GM19324 (cell line): ENCODE measurements around the gene TMEM61.
"Not testable (repeated sequence)": the region's sequence is repeated elsewhere in the genome, so short reads cannot be mapped to it uniquely, and the experiment has no call there.

Experiments used
- ATAC-seq: cut with Tn5 transposase; IDR thresholded peaks from one replicate; pipeline ENCODE4 v1.9.1; 2021; ENCODE audit warnings: mild to moderate bottlenecking, moderate library complexity; ENCODE audit not compliant: unreplicated experiment, low FRiP score

TMEM61 gene

DNA sequence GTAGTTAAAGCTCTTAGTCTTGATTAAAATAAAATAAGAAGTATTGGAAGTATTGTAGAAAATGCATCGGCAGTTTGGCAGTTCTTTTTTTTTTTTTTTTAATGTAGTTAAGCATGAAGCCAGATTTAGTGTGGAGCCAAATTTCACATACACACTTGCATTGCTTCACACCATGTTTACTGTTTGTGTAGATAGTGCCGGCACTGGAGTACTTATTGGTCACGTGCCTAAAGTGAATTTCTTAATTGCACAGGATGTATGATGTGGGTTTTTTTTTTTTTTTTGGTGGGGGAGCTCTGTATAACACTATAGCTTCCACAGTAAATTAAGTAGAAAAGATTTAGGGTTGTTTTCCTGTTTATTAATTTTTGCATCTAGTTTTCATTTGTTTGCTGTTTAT lies 21.2 kb upstream of the TMEM61 start:
- ATAC-seq, result no peak

GRCh38 chr1:54962612-54963395 lies 17.6 kb upstream of the TMEM61 start:
- no peak for ATAC-seq

GRCh38 chr1:54963829-54964228 lies 16.6 kb upstream of the TMEM61 start:
- not testable (repeated sequence) for ATAC-seq

DNA sequence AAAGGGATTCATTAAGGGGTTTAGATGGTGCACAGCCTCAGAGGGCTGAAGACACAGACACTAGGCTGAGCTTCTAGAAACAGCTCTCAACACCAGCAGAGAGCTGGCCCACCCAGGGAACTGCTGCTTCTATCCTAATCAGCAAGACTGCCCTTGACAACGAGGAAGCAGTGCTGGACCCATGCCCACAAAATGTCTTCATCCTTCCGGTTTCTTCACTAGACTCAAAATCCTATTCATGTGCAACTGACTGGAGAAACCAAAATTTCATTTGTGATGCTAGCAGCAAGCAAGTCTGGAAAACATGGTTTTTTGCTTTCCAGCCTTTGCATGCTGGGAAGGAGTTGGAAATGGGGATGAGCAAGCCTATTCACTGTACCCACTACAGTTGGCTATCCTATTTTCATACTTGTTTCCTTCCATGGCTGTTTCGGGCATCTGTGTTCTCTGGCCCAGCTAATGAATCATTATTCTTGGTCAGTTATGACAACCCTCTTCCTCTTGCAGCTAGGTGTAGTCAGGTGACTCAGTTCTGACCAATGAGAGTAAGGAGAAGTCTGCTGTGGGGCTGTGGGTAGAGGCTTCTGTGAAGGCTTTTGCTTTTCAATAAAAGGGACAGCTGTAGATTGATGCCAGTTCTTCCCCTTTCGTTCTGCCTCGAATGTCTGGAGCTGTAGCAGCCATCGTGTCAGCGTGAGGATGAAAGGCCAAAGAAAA lies 14.6 kb upstream of the TMEM61 start:
- ATAC-seq, result no peak

- ATAC-seq, result no peak
Observed at GRCh38 chr1:54967372-54967771, 13.1 kb upstream of the TMEM61 start.

DNA sequence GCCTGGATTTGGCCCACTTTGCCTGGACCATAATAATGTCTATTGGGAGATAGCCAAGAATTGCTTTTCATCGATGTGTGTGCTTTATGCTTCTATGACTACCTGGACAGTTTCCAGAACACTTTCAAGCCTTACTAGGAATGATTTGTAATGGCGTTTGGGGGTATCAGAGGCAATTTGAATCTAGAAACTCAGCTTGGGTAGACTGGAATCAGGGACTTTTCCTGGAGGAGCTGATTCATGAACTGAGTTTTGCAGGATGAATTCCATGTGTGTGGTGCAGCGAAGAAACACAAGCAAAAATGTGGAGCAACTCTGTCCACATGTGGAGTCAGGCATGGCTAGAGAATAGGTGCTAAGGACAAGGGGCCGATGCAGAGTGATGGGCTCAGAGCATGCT lies 11.9 kb upstream of the TMEM61 start:
- no peak for ATAC-seq

DNA sequence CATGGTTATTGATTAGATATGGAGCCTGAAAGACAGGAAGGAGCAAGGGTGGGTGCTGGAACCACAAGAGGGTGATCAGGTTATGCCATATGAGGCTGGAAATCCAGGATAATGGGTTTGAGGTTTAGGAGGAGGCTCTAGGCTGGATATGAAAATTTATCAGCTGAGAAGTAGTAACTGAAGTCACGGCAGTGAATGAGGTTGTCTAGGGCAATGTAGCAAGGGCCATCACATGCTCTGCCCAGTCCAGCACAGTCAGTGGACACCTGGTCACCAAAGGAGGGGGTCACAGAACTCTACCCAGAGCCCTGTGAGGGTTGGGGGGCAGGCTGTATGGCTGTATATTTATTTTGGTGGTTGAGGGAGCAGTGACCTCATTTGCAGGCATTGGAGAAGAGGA lies 10.5 kb upstream of the TMEM61 start:
- ATAC-seq, result no peak

DNA sequence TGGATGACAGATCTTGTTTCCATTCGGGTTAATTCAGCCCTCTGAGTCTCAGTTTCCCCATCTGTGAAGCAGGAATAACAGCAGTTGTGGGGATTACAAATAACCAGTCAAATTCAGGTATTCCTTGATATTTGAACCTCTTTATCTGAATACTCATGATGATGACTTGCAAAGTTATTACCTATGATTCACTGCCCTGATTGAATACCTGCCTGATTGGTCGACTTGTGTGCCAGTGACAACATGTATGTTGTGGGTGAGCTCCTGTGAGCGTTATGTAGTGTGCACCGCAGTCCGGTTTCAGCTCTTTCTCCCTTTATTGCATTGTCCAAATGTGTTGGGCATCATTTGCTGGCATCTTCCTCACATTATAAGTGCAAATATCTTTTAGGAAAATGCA lies 9.5 kb upstream of the TMEM61 start:
- ATAC-seq, result no peak

DNA sequence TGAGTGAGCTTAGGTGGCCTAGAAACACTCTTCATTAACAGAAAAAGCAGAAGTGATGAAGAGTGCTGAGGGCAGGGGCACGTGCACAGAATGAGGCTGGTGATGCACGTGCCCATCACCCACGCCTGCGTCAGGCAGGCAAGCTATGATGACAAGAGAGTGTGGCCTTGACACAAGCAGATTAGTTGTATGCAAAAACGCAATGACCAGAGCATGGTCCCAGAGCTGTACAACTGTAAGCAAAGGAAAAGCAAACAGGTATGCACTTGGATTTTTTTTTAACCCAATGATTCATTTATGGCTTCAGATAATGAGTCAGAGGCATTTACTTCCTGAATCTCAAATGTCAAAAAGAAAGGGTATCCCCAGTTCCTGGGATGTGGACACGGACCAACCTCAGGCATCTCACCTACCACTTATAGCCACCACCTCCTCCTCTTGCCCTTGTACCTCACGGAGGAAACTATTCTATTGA lies 9.1 kb upstream of the TMEM61 start:
- ATAC-seq, result no peak

DNA sequence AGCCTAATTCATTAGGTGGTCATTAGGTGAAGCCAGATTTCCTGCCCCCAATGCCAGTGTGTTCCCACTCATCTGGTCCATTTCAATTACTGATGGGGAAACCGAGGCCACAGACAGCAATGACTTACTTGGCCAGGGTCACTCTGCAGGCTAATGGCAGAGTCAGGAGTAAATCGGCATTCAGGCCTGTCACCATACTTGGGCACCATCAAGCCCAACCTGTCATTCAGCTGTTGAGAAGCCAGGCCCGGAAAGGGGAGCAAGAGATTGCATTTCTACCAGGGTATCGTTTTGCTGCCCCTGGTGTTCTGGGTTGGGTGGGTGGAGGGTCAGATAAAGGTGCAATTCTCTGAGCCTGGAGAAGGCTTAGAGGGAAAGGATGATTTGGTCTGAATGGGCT lies 8.0 kb upstream of the TMEM61 start:
- ATAC-seq, result no peak

DNA sequence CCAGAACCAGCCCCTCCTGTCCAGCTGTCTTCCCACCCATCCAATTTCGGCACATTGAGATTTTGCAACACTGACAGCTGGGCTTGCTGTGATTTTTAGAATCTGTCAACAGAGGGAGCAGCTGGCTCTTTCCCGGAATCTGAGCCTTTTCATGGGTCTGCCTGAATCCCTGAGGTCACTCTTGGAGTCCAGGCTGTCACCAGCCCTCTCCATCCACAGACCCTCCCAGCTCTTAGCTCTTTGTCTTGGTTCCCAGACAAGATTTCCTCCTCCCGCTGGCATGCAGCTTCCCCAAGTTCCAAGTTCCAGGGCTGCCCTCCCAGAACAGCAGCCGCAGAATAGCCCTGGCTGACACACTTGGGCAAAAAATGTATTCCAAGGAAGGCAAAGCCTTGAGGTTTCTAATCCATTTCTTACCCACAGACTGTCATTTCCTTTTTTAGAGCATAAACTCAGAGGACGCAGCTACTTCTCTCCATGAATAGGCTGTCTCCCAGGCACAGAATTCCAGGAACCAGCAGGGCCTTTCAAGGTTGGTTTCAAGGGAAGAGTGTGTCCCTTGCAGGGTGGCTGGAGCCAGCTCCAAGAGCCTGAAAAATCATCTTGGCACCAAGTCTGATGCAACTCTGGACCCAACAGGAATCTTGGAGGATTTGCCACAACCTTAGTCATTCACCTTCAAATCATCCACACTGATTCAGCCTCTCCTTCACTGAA lies 7.1 kb upstream of the TMEM61 start:
- ATAC-seq, result no peak

GRCh38 chr1:54975356-54976108 lies 4.9 kb upstream of the TMEM61 start:
- no peak for ATAC-seq

- ATAC-seq, result no peak
Observed at GRCh38 chr1:54976747-54977146, 3.7 kb upstream of the TMEM61 start.

GRCh38 chr1:54977533-54978297 lies 2.7 kb upstream of the TMEM61 start:
- no peak for ATAC-seq

DNA sequence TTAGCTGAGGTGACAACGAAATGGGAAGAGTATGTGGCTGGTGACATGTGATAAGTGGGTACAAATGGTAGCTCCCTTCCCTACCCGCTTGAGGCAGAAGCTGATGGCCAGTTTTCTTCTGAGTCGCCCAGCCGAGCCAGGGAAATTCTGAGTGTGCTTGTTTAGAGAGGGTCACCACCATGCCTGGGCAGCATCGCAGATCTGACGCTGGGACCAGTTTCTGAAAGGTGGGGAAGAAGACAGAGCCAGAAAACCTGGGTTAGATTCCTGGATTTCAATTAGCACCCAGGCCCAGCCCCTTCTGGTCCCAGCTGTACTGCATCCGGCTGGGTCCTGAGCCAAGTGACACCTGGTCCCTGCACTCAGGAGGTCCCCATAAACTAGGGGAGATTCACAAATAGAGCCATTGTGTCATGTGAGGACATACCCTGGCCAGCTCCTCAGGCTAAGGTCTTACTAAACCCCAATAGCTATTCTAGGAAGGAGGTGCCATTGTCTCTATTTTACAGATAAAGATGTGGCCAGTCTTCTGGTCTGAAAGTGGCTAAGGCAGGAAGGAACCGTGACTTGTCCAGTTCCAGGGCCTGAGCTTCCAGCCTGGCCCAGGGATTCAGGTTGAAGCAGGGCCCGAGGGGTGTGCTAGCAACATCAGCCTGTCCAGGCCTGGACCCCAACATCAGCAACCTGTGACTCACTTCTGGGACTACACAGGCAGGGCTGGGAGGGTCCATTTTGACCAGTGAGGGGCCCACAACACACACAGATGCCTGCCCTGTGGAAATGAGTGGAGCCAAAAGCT lies 1.7 kb upstream of the TMEM61 start:
- no peak for ATAC-seq

- no peak for ATAC-seq
Observed at GRCh38 chr1:54979327-54979891, 1.0 kb upstream of the TMEM61 start.

DNA sequence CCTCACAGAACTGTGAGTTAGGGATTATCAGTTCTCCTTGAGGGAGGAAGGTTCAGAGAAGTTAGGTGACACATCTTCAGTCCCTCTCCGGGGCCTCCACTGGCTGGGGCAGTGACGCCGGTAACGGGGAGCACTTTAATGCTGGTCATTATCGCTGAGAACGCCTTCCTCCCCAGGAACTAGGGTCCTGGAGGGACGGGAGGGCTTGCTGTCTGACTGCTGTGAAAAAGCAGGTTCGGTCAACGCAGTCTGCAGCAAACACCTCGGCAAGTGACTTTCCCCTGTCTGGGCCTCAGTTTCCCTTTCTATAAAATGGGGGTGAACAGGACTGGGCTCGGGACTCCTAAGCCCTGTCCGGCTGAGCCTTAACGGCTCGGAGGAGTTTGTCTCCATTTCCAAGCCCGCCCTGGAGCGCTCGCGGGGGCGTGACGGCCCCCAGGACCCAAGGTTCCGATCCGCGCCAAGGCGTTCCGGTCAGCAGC lies 341 bp upstream of the TMEM61 start:
- ATAC-seq, result no peak

DNA sequence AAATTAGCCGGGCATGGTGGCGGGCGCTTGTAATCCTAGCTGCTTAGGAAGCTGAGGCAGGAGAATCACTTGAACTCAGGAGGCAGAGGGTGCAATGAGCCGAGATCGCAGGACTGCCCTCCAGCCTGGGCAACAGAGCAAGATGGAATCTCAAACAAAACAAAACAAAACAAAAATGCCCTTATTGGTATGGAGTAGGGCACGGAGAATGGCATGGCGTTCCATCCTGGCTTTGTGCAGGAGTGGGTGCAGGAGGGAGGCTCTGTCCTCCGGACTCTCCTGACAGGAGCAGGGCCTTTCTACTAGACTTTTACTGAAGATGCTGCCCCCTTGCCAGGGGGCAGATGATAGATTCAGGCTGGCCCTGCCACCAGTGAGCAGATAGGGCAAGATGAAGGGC lies 1.0 kb downstream of the TMEM61 start:
- no peak for ATAC-seq

DNA sequence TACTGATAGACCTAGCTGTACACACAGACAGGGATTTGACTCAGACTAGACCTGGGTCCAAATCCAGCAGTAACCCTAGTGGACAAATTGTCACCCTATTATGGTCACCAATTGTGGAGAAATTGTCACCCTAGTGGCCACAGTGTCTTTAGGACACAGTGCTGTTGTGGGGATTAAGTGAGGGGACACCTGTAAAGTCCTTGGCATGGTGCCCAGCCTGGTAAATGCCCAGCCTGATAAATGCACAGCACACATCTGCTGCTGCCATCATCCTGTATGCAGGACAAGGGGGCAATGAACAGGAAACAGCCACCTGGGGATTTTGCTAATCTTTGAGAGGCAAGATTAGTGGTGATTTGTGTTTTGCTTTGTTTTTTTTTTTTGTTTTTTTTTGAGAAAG lies 2.3 kb downstream of the TMEM61 start:
- ATAC-seq, result no peak
